Muscle of leg (tissue), 11 donors: ENCODE data around the gene KBTBD2. TPM values are rescaled to one million over a fixed set of nuclear protein-coding genes. Genes with fewer than 3 reads are reported as not detected.
"Not testable (repeated sequence)": the region's sequence is repeated elsewhere in the genome, so short reads cannot be mapped to it uniquely, and the experiment has no call there.

Source experiments
- DNase-seq: peaks from one replicate; pipeline ENCODE4 v3.0.0; 2013
- H3K27ac ChIP-seq: one replicate; pipeline ENCODE4 v1.5.1; 2013; ENCODE audit warnings: mild to moderate bottlenecking, low read length, control low read depth
- H3K27me3 ChIP-seq: one replicate; pipeline ENCODE4 v1.6.1; 2013; ENCODE audit warnings: low read length; ENCODE audit not compliant: control insufficient read depth, insufficient read depth
- H3K36me3 ChIP-seq: one replicate; pipeline ENCODE4 v1.6.1; 2013; ENCODE audit warnings: low read length; ENCODE audit not compliant: control insufficient read depth, insufficient read depth
- H3K4me1 ChIP-seq: one replicate; pipeline ENCODE4 v1.6.1; 2013; ENCODE audit warnings: low read length; ENCODE audit not compliant: control insufficient read depth, insufficient read depth
- H3K4me3 ChIP-seq: one replicate; pipeline ENCODE4 v1.5.1; 2013; ENCODE audit warnings: low read length, control low read depth
- H3K9me3 ChIP-seq: replicated peaks from 2 replicates; pipeline ENCODE4 v1.6.1; 2013; ENCODE audit warnings: low read depth, low read length; ENCODE audit not compliant: control insufficient read depth
- WGBS: methylation state at CpG from one replicate; pipeline ENCODE4 v1.1.5; 2013; ENCODE audit warnings: missing lambda C conversion rate; ENCODE audit not compliant: insufficient coverage; 5-methylcytosine and 5-hydroxymethylcytosine counted together
- polyA plus RNA-seq, 8 donors: library from polyadenylated mRNA; unstranded; fragments of 120-200 nt; gene quantifications; one replicate each; pipeline versions ENCODE4 v1.2.1 to v1.2.3, GENCODE V29; 2013; ENCODE audit warnings: inconsistent platforms in 1 of 8, low replicate concordance in 1 of 8; ENCODE audit not compliant: insufficient read length in 8 of 8, insufficient read depth in 1 of 8
- total RNA-seq: library from RNA; stranded (reverse); fragments of 120-200 nt; gene quantifications from one replicate; pipeline ENCODE4 v1.2.4, GENCODE V29; 2013

Gene KBTBD2
- total and polyA plus RNA-seq, 9 donors = 32.2 to 39.8 (median 35.2) TPM

- H3K27me3 ChIP-seq, H3K4me1 ChIP-seq, DNase-seq, H3K27ac ChIP-seq, H3K4me3 ChIP-seq, H3K36me3 ChIP-seq, H3K9me3 ChIP-seq: not testable (repeated sequence)
- WGBS = no CpG with 5 or more reads among the region's 3 CpGs
These were observed 62.4 kb downstream of the KBTBD2 start for GRCh38 chr7:32828996-32829752.

Other genes with a start within 250 kb of the KBTBD2 start
- gene FKBP9, start 65.7 kb upstream of the KBTBD2 start, total RNA-seq = 153 TPM
- 100 to 1,000 TPM; 110 to 239 (median 158) TPM for gene FKBP9, start 65.7 kb upstream of the KBTBD2 start, polyA plus RNA-seq
- 29.5 TPM for gene NT5C3A, start 171.0 kb upstream of the KBTBD2 start, total RNA-seq
- 10 to 100 TPM; 18.5 to 32.4 (median 23.6) TPM for gene NT5C3A, start 171.0 kb upstream of the KBTBD2 start, polyA plus RNA-seq
- 24.2 TPM for gene RP9, start 217.6 kb upstream of the KBTBD2 start, total RNA-seq
- 10 to 100 TPM; 21.8 to 26.5 (median 25.2) TPM for gene RP9, start 217.6 kb upstream of the KBTBD2 start, polyA plus RNA-seq
- 23.5 TPM for gene BBS9, start 237.8 kb upstream of the KBTBD2 start, total RNA-seq
- gene BBS9, start 237.8 kb upstream of the KBTBD2 start, polyA plus RNA-seq = 10 to 100 TPM; 13.0 to 19.3 (median 15.8) TPM